ENCODE results near the gene DOCK4. TPM values are rescaled to one million over a fixed set of nuclear protein-coding genes. Genes with fewer than 3 reads are reported as not detected.

DOCK4 gene
- total RNA-seq, 1 donor from 2014 or later = 60.3 TPM

- no peaks in the 10 kb centered on the region for H3K4me1 Mint-ChIP-seq (ENCODE audit: low read depth, unreplicated experiment)
- H3K27me3 Mint-ChIP-seq (ENCODE audit: unreplicated experiment) = no peaks in the 10 kb centered on the region
- H3K9me3 Mint-ChIP-seq (ENCODE audit: unreplicated experiment) = peaks cover 2% of the 10 kb centered on the region
- H3K36me3 Mint-ChIP-seq (ENCODE audit: unreplicated experiment) = no peaks in the 10 kb centered on the region
- H3K27ac Mint-ChIP-seq (ENCODE audit: unreplicated experiment) = no peak overlapping the region
- no peak for DNase-seq
- no peak for TF ChIP-seq CTCF (IDR thresholded peaks at IDR 0.05; ENCODE audit: partially characterized antibody, unreplicated experiment)
- no peak overlapping the region for H3K4me3 Mint-ChIP-seq (ENCODE audit: unreplicated experiment)
Observed at GRCh38 chr7:112001091-112001826, 204.9 kb downstream of the DOCK4 start.

- no peaks in the 10 kb centered on the region for H3K4me1 Mint-ChIP-seq (ENCODE audit: low read depth, unreplicated experiment)
- peaks cover 2% of the 10 kb centered on the region for H3K9me3 Mint-ChIP-seq (ENCODE audit: unreplicated experiment)
- H3K27ac Mint-ChIP-seq (ENCODE audit: unreplicated experiment) = no peak overlapping the region
- no peak for TF ChIP-seq CTCF (IDR thresholded peaks at IDR 0.05; ENCODE audit: partially characterized antibody, unreplicated experiment)
- DNase-seq = no peak
- no peak overlapping the region for H3K4me3 Mint-ChIP-seq (ENCODE audit: unreplicated experiment)
- no peaks in the 10 kb centered on the region for H3K36me3 Mint-ChIP-seq (ENCODE audit: unreplicated experiment)
- H3K27me3 Mint-ChIP-seq (ENCODE audit: unreplicated experiment) = no peaks in the 10 kb centered on the region
Observed at GRCh38 chr7:111998326-111998725, 207.9 kb downstream of the DOCK4 start.

GRCh38 chr7:111997546-111997945, 208.7 kb downstream of the DOCK4 start:
- H3K27ac Mint-ChIP-seq (ENCODE audit: unreplicated experiment) = no peak overlapping the region

GRCh38 chr7:111992601-111993000, 213.6 kb downstream of the DOCK4 start:
- H3K27ac Mint-ChIP-seq (ENCODE audit: unreplicated experiment) = no peak overlapping the region

More at GRCh38 chr7:111997546-111997945, 208.7 kb downstream of the DOCK4 start:
- H3K9me3 Mint-ChIP-seq (ENCODE audit: unreplicated experiment) = peaks cover 2% of the 10 kb centered on the region
- DNase-seq = no peak
- H3K4me1 Mint-ChIP-seq (ENCODE audit: low read depth, unreplicated experiment) = no peaks in the 10 kb centered on the region
- no peaks in the 10 kb centered on the region for H3K36me3 Mint-ChIP-seq (ENCODE audit: unreplicated experiment)
- no peaks in the 10 kb centered on the region for H3K27me3 Mint-ChIP-seq (ENCODE audit: unreplicated experiment)
- H3K4me3 Mint-ChIP-seq (ENCODE audit: unreplicated experiment) = no peak overlapping the region
- no peak for TF ChIP-seq CTCF (IDR thresholded peaks at IDR 0.05; ENCODE audit: partially characterized antibody, unreplicated experiment)

More at GRCh38 chr7:111992601-111993000, 213.6 kb downstream of the DOCK4 start:
- H3K27me3 Mint-ChIP-seq (ENCODE audit: unreplicated experiment) = no peaks in the 10 kb centered on the region
- no peak for DNase-seq
- no peak overlapping the region for H3K4me3 Mint-ChIP-seq (ENCODE audit: unreplicated experiment)
- no peaks in the 10 kb centered on the region for H3K36me3 Mint-ChIP-seq (ENCODE audit: unreplicated experiment)
- no peak for TF ChIP-seq CTCF (IDR thresholded peaks at IDR 0.05; ENCODE audit: partially characterized antibody, unreplicated experiment)
- no peaks in the 10 kb centered on the region for H3K9me3 Mint-ChIP-seq (ENCODE audit: unreplicated experiment)
- H3K4me1 Mint-ChIP-seq (ENCODE audit: low read depth, unreplicated experiment) = peaks cover 4% of the 10 kb centered on the region
